ENCODE results near the gene GFRA1. TPM values are rescaled to one million over a fixed set of nuclear protein-coding genes. Genes with fewer than 3 reads are reported as not detected.

The GFRA1 gene
- total RNA-seq, 4 donors from 2014 or later, result 1.8 to 21.4 (median 12.1) TPM

DNA sequence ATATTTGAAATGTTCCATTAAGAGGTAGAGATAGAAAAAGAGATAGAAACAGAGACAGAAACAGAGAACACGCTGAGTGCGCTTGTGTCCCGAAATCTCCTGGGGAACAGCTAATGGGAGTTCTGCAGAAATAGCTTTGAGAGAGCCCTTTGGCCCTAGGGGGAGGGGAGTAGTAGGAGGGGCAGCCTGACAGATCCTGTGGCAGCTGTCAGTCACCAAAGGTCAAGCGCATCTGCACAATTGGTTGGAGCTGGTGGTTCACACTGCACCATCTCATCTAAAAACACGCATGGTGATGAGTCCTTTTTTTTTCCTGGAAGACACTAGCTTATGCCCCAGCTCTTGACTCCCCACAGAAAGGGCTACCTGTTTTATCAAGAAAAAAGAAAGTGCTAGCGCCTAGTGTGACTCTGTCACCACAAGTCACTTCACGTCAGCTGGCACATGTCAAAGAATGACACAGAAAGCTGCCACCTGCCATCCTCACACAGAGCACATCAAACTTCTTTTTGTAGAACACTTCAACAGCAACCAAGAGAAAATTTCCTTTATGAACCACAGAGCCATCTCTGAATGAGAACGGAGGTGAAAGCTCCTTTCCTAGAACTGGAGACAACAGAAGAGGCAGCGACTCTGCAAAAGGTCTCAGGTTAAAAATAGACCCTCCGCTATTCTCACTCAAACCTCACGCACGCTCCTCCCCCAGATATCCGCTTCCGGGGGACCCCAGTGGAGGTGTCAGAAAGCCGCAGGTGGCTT lies 125.7 kb downstream of the GFRA1 start:
- no peak for DNase-seq
- Histone ChIP-seq H3K4me1 (no peaks in the 10 kb centered on the region), H3K27me3 (no peaks in the 10 kb centered on the region), H3K4me3 (no peak overlapping the region), H3K36me3 (no peaks in the 10 kb centered on the region), H3K9me3 (peaks cover 0 to 3% (median 0%) of the 10 kb centered on the region in 4 donors), H3K27ac (no peak overlapping the region)
- TF ChIP-seq CTCF (IDR thresholded peaks at IDR 0.05) (no peak), POLR2A (IDR thresholded peaks at IDR 0.05) (no peak)

GRCh38 chr10:116146372-116147140 lies 126.5 kb downstream of the GFRA1 start:
- no peak overlapping the region for H3K4me3 ChIP-seq
- no peaks in the 10 kb centered on the region for H3K36me3 ChIP-seq
- no peaks in the 10 kb centered on the region for H3K4me1 ChIP-seq
- H3K9me3 ChIP-seq, result peaks cover 0 to 3% (median 0%) of the 10 kb centered on the region in 4 donors
- TF ChIP-seq CTCF (IDR thresholded peaks at IDR 0.05), result no peak
- TF ChIP-seq POLR2A (IDR thresholded peaks at IDR 0.05), result no peak
- no peak for DNase-seq
- no peak overlapping the region for H3K27ac ChIP-seq
- no peaks in the 10 kb centered on the region for H3K27me3 ChIP-seq

GRCh38 chr10:116143673-116144222 lies 129.3 kb downstream of the GFRA1 start:
- H3K4me3 ChIP-seq, result no peak overlapping the region
- H3K27me3 ChIP-seq, result no peaks in the 10 kb centered on the region
- H3K4me1 ChIP-seq, result no peaks in the 10 kb centered on the region
- no peak overlapping the region for H3K27ac ChIP-seq
- no peak for TF ChIP-seq CTCF (IDR thresholded peaks at IDR 0.05)
- no peak for TF ChIP-seq POLR2A (IDR thresholded peaks at IDR 0.05)
- DNase-seq, result no peak
- no peaks in the 10 kb centered on the region for H3K36me3 ChIP-seq
- H3K9me3 ChIP-seq, result no peaks in the 10 kb centered on the region

DNA sequence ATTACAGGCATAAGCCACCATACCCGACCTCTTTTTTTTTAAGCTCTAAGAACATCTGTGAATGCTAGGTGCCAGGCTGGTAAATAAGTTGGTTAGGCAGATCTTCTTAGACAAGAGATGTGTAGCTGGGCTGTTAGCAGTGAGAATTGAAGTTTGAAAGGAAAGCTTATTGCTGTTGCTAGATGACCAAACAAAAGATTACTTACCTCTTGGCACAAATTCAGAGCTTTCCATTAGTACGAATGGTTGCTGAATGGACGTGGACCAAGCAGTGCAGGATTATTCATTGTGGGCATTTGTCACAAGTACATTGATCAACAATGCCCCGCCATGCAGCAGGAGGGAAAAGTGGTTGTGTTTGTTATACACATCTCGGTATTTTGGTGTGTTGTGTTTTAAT lies 131.2 kb downstream of the GFRA1 start:
- no peak overlapping the region for H3K27ac ChIP-seq
- H3K36me3 ChIP-seq, result no peaks in the 10 kb centered on the region
- H3K9me3 ChIP-seq, result no peaks in the 10 kb centered on the region
- DNase-seq, result no peak
- H3K4me1 ChIP-seq, result no peaks in the 10 kb centered on the region
- no peaks in the 10 kb centered on the region for H3K27me3 ChIP-seq
- TF ChIP-seq POLR2A (IDR thresholded peaks at IDR 0.05), result no peak
- TF ChIP-seq CTCF (IDR thresholded peaks at IDR 0.05), result no peak
- no peak overlapping the region for H3K4me3 ChIP-seq

GRCh38 chr10:116141246-116141645 lies 131.8 kb downstream of the GFRA1 start:
- no peak for DNase-seq
- Histone ChIP-seq H3K27ac (no peak overlapping the region), H3K4me3 (no peak overlapping the region), H3K27me3 (no peaks in the 10 kb centered on the region), H3K36me3 (no peaks in the 10 kb centered on the region), H3K9me3 (no peaks in the 10 kb centered on the region), H3K4me1 (no peaks in the 10 kb centered on the region)
- no peak for TF ChIP-seq POLR2A (IDR thresholded peaks at IDR 0.05)
- no peak for TF ChIP-seq CTCF (IDR thresholded peaks at IDR 0.05)

Measured in Peyer's patch (tissue), 4 donors.